Astrocyte (in vitro differentiated cells and primary cell): ENCODE measurements around the gene PLEKHH3. TPM values are rescaled to one million over a fixed set of nuclear protein-coding genes. Genes with fewer than 3 reads are reported as not detected.
"Not testable (repeated sequence)": the region's sequence is repeated elsewhere in the genome, so short reads cannot be mapped to it uniquely, and the experiment has no call there.

ENCODE experiments used
- DNase-seq: peaks from one replicate; pipeline ENCODE4 v3.0.0-alpha.2; 2010; ENCODE audit warnings: low read depth
- FAIRE-seq: peaks from 2 replicates; lab custom pipeline; 2011; peaks lifted over from hg19 to GRCh38; lab: Jason Lieb, UNC
- H2AFZ ChIP-seq: 2 replicates; pipeline ENCODE4 v1.6.0; 2012; ENCODE audit warnings: low read depth, low read length, inconsistent platforms
- H3K27ac ChIP-seq: 2 replicates; pipeline ENCODE4 v1.5.1; 2011; ENCODE audit warnings: low read depth, low read length, inconsistent platforms
- H3K27me3 ChIP-seq: 2 replicates; pipeline ENCODE4 v1.6.0; 2011; ENCODE audit warnings: low read length, inconsistent platforms; ENCODE audit not compliant: insufficient read depth
- H3K36me3 ChIP-seq: 2 replicates; pipeline ENCODE4 v1.5.1; 2011; ENCODE audit warnings: low read length, inconsistent platforms; ENCODE audit not compliant: insufficient read depth
- H3K4me1 ChIP-seq: 2 replicates; pipeline ENCODE4 v1.5.1; 2011; ENCODE audit warnings: low read length, inconsistent platforms; ENCODE audit not compliant: insufficient read depth
- H3K4me2 ChIP-seq: 2 replicates; pipeline ENCODE4 v1.6.0; 2012; ENCODE audit warnings: low read length, inconsistent platforms
- H3K4me3 ChIP-seq: 2 replicates; pipeline ENCODE4 v1.5.1; 2011; ENCODE audit warnings: low read depth, mild to moderate bottlenecking, low read length, inconsistent platforms; ENCODE audit not compliant: insufficient read depth
- H3K79me2 ChIP-seq: 2 replicates; pipeline ENCODE4 v1.6.0; 2012; ENCODE audit warnings: mild to moderate bottlenecking, low read length, inconsistent platforms; ENCODE audit not compliant: insufficient read depth
- H3K9ac ChIP-seq: 2 replicates; pipeline ENCODE4 v1.6.0; 2012; ENCODE audit warnings: mild to moderate bottlenecking, low read length, inconsistent platforms
- H3K9me3 ChIP-seq: 2 replicates; pipeline ENCODE4 v1.5.1; 2012; ENCODE audit warnings: low read depth, mild to moderate bottlenecking, low read length, inconsistent platforms; ENCODE audit not compliant: insufficient read depth
- H4K20me1 ChIP-seq: 2 replicates; pipeline ENCODE4 v1.6.0; 2012; ENCODE audit warnings: low read length, inconsistent platforms; ENCODE audit not compliant: insufficient read depth
- H3K27ac Mint-ChIP-seq: one replicate; pipeline ENCODE4 v1.8.0; 2021; ENCODE audit warnings: mild to moderate bottlenecking, mixed read lengths; ENCODE audit not compliant: unreplicated experiment
- H3K27me3 Mint-ChIP-seq: one replicate; pipeline ENCODE4 v1.8.0; 2021; ENCODE audit warnings: low read depth, mixed read lengths; ENCODE audit not compliant: unreplicated experiment
- H3K36me3 Mint-ChIP-seq: one replicate; pipeline ENCODE4 v1.8.0; 2021; ENCODE audit warnings: low read depth, mixed read lengths; ENCODE audit not compliant: unreplicated experiment
- H3K4me1 Mint-ChIP-seq: one replicate; pipeline ENCODE4 v1.8.0; 2021; ENCODE audit warnings: low read depth, mixed read lengths; ENCODE audit not compliant: unreplicated experiment
- H3K4me3 Mint-ChIP-seq: one replicate; pipeline ENCODE4 v1.8.0; 2021; ENCODE audit warnings: mild to moderate bottlenecking, moderate library complexity, mixed read lengths; ENCODE audit not compliant: unreplicated experiment
- H3K9me3 Mint-ChIP-seq: one replicate; pipeline ENCODE4 v1.8.0; 2021; ENCODE audit warnings: mild to moderate bottlenecking, mixed read lengths; ENCODE audit not compliant: unreplicated experiment
- CTCF ChIP-seq: IDR thresholded peaks from 2 replicates; pipeline ENCODE4 v1.5.1; 2011; ENCODE audit warnings: low read depth, mild to moderate bottlenecking, inconsistent platforms, low read length, moderate library complexity; ENCODE audit not compliant: insufficient read depth
- EZH2 ChIP-seq: IDR thresholded peaks from 2 replicates; pipeline ENCODE4 v1.6.1; 2012; ENCODE audit warnings: mild to moderate bottlenecking, low read length, inconsistent platforms; ENCODE audit not compliant: insufficient read depth
- total RNA-seq: library from RNA; stranded (reverse); gene quantifications from 2 replicates; pipeline ENCODE4 v1.2.1, GENCODE V29; 2021

PLEKHH3 gene
- total RNA-seq, 1 donor from 2014 or later, result 14.5 TPM

- no peaks in the 10 kb centered on the region for H3K9me3 Mint-ChIP-seq
- H3K4me3 Mint-ChIP-seq, result no peak overlapping the region
- no peak overlapping the region for H3K9ac ChIP-seq
- no peaks in the 10 kb centered on the region for H3K36me3 ChIP-seq
- H4K20me1 ChIP-seq, result no peaks in the 10 kb centered on the region
- H3K27me3 Mint-ChIP-seq, result peaks cover 9% of the 10 kb centered on the region
- H3K27me3 ChIP-seq, result no peaks in the 10 kb centered on the region
- H3K27ac Mint-ChIP-seq, result no peak overlapping the region
- no peak overlapping the region for H3K27ac ChIP-seq
- H3K9me3 ChIP-seq, result no peaks in the 10 kb centered on the region
- FAIRE-seq (no peak), DNase-seq (peak; percentile 79)
- H3K36me3 Mint-ChIP-seq, result no peaks in the 10 kb centered on the region
- no peaks in the 10 kb centered on the region for H3K79me2 ChIP-seq
- no peaks in the 10 kb centered on the region for H3K4me1 ChIP-seq
- no peak overlapping the region for H3K4me3 ChIP-seq
- H2AFZ ChIP-seq, result no peak overlapping the region
- no peak overlapping the region for H3K4me2 ChIP-seq
- TF ChIP-seq EZH2 (no peak), CTCF (no peak)
- no peaks in the 10 kb centered on the region for H3K4me1 Mint-ChIP-seq
Observed at GRCh38 chr17:42623732-42624596, 52.8 kb downstream of the PLEKHH3 start.

DNA sequence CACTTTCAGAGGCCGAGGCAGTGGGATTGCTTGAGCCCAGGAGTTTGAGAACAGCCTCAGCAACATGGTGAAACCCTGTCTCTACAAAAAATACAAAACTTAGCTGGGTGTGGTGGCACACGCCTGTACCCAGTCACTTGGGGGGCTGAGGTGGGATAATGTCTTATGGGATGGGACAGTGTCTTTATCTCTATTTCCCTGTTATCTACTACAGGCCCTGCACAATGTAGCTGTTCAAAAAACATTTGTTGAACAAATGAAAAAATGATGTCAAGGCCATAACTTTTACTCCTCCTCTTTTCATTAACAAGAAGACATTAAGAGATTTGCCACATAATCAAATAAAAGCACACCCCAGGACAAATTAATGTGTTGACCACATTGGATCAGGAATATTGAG, 53.5 kb downstream of the PLEKHH3 start:
- H3K4me3 ChIP-seq, result no peak overlapping the region
- H2AFZ ChIP-seq, result no peak overlapping the region
- H3K4me3 Mint-ChIP-seq, result no peak overlapping the region
- H3K36me3 Mint-ChIP-seq, result no peaks in the 10 kb centered on the region
- no peaks in the 10 kb centered on the region for H3K27me3 ChIP-seq
- H3K4me2 ChIP-seq, result no peak overlapping the region
- TF ChIP-seq EZH2 (no peak), CTCF (no peak)
- no peak for FAIRE-seq
- no peak for DNase-seq
- peaks cover 9% of the 10 kb centered on the region for H3K27me3 Mint-ChIP-seq
- no peaks in the 10 kb centered on the region for H3K9me3 ChIP-seq
- no peak overlapping the region for H3K9ac ChIP-seq
- no peaks in the 10 kb centered on the region for H3K4me1 Mint-ChIP-seq
- no peak overlapping the region for H3K27ac Mint-ChIP-seq
- no peaks in the 10 kb centered on the region for H3K9me3 Mint-ChIP-seq
- H4K20me1 ChIP-seq, result no peaks in the 10 kb centered on the region
- H3K4me1 ChIP-seq, result no peaks in the 10 kb centered on the region
- no peaks in the 10 kb centered on the region for H3K79me2 ChIP-seq
- H3K36me3 ChIP-seq, result no peaks in the 10 kb centered on the region
- H3K27ac ChIP-seq, result no peak overlapping the region

GRCh38 chr17:42621987-42622386, 54.8 kb downstream of the PLEKHH3 start:
- not testable (repeated sequence) for H3K27ac ChIP-seq, H3K79me2 ChIP-seq, H3K9ac ChIP-seq, H3K4me1 ChIP-seq, H3K36me3 Mint-ChIP-seq, H3K4me2 ChIP-seq, H2AFZ ChIP-seq, H4K20me1 ChIP-seq, H3K4me3 ChIP-seq, H3K27ac Mint-ChIP-seq, H3K36me3 ChIP-seq, H3K4me1 Mint-ChIP-seq, DNase-seq, H3K27me3 ChIP-seq, H3K27me3 Mint-ChIP-seq, FAIRE-seq, H3K4me3 Mint-ChIP-seq, H3K9me3 ChIP-seq, H3K9me3 Mint-ChIP-seq
